NCI-H2196 (cell line): ENCODE data around the gene SCD5.

Experiments
- DNase-seq: peaks from one replicate; lab custom pipeline; 2025; ENCODE audit not compliant: unreplicated experiment; lab: John Stamatoyannopoulos, UW

SCD5 gene

GRCh38 chr4:82737354-82737753 lies 61.2 kb downstream of the SCD5 start:
- no peak for DNase-seq

- no peak for DNase-seq
Measured at GRCh38 chr4:82733636-82734035, 65.0 kb downstream of the SCD5 start.

- DNase-seq = no peak
Measured at GRCh38 chr4:82728301-82728700, 70.3 kb downstream of the SCD5 start.

- no peak for DNase-seq
Measured at GRCh38 chr4:82726596-82726995, 72.0 kb downstream of the SCD5 start.

- peak; percentile 6 for DNase-seq
Measured at GRCh38 chr4:82721819-82722423, 76.7 kb downstream of the SCD5 start.

- DNase-seq = no peak
Measured at GRCh38 chr4:82718162-82718940, 80.2 kb downstream of the SCD5 start.

GRCh38 chr4:82715731-82716617 lies 82.6 kb downstream of the SCD5 start:
- no peak for DNase-seq

GRCh38 chr4:82713856-82714255 lies 84.7 kb downstream of the SCD5 start:
- no peak for DNase-seq

- no peak for DNase-seq
Measured at GRCh38 chr4:82712561-82712960, 86.0 kb downstream of the SCD5 start.

GRCh38 chr4:82711158-82711785 lies 87.3 kb downstream of the SCD5 start:
- no peak for DNase-seq

GRCh38 chr4:82710197-82710929 lies 88.2 kb downstream of the SCD5 start:
- no peak for DNase-seq

GRCh38 chr4:82708982-82709381 lies 89.6 kb downstream of the SCD5 start:
- no peak for DNase-seq

GRCh38 chr4:82706349-82707000 lies 92.1 kb downstream of the SCD5 start:
- no peak for DNase-seq

GRCh38 chr4:82705928-82706300 lies 92.7 kb downstream of the SCD5 start:
- no peak for DNase-seq

GRCh38 chr4:82705169-82705927 lies 93.2 kb downstream of the SCD5 start:
- DNase-seq = no peak

- DNase-seq = no peak
Measured at GRCh38 chr4:82704156-82704555, 94.4 kb downstream of the SCD5 start.

- DNase-seq = no peak
Measured at GRCh38 chr4:82698412-82698811, 100.2 kb downstream of the SCD5 start.

GRCh38 chr4:82697561-82697960 lies 101.0 kb downstream of the SCD5 start:
- no peak for DNase-seq

GRCh38 chr4:82696117-82696860 lies 102.3 kb downstream of the SCD5 start:
- no peak for DNase-seq
